IMR-90 (cell line): Measurements from ENCODE around the gene PDZD2. TPM values are rescaled to one million over a fixed set of nuclear protein-coding genes. Genes with fewer than 3 reads are reported as not detected.

ENCODE experiments used
- ATAC-seq: fragments of 200-7000 bp; cut with Tn5 transposase; 2 replicates; pipeline ENCODE4 v1.9.1; 2020; ENCODE audit warnings: low read depth, mild to moderate bottlenecking, moderate library complexity
- BruUV-seq: library from RNA; stranded (reverse); fragments of 400-500 nt; replicated peaks from 2 replicates; lab custom pipeline; 2021; lab: Mats Ljungman, UMichigan
- CTCF ChIA-PET: fragments of 300-600 bp; formaldehyde crosslinking; extraction: SDS; loops from one replicate; lab custom pipeline; 2021; ENCODE audit warnings: antibody characterized with exemption; lab: Yijun Ruan, JAX
- POLR2A ChIA-PET: fragments of 300-600 bp; sonication (Branson Sonifier 250); formaldehyde crosslinking; loops from one replicate; lab custom pipeline; 2022; ENCODE audit warnings: antibody characterized with exemption; ENCODE audit not compliant: unreplicated experiment; lab: Charles Lee
- DNase-seq: peaks from one replicate; pipeline ENCODE4 v3.0.0; 2013
- H2AFZ ChIP-seq: replicated peaks from 2 replicates; pipeline ENCODE3; 2013; ENCODE audit warnings: low read length, mild to moderate bottlenecking; ENCODE audit not compliant: poor library complexity
- H2AK5ac ChIP-seq: 2 replicates; pipeline ENCODE4 v1.6.1; 2013; ENCODE audit warnings: low read depth, low read length, inconsistent platforms
- H2AK9ac ChIP-seq: replicated peaks from 2 replicates; pipeline ENCODE3; 2013; ENCODE audit warnings: mild to moderate bottlenecking, low read depth, low read length, moderate library complexity; ENCODE audit not compliant: poor library complexity
- H2BK120ac ChIP-seq: 2 replicates; pipeline ENCODE4 v1.6.1; 2013; ENCODE audit warnings: low read depth, low read length, inconsistent platforms
- H2BK15ac ChIP-seq: 3 replicates; pipeline ENCODE4 v1.6.1; 2013; ENCODE audit warnings: low read depth, low read length, inconsistent platforms
- H2BK20ac ChIP-seq: 2 replicates; pipeline ENCODE4 v1.6.1; 2013; ENCODE audit warnings: low read depth, mild to moderate bottlenecking, inconsistent platforms, low read length, moderate library complexity
- H2BK5ac ChIP-seq: 2 replicates; pipeline ENCODE4 v1.6.1; 2013; ENCODE audit warnings: mild to moderate bottlenecking, low read depth, low read length, inconsistent platforms; ENCODE audit not compliant: poor library complexity, severe bottlenecking
- H3K14ac ChIP-seq: replicated peaks from 2 replicates; pipeline ENCODE4 v1.6.1; 2013; ENCODE audit warnings: low read depth, low read length, inconsistent platforms
- H3K18ac ChIP-seq: 2 replicates; pipeline ENCODE4 v1.6.1; 2013; ENCODE audit warnings: low read depth, low read length, control low read depth
- H3K23ac ChIP-seq: 2 replicates; pipeline ENCODE4 v1.6.1; 2013; ENCODE audit warnings: low read depth, low read length, inconsistent platforms
- H3K27ac ChIP-seq: 2 replicates; pipeline ENCODE4 v1.5.1; 2013; ENCODE audit warnings: mild to moderate bottlenecking, control low read depth, low read length; ENCODE audit not compliant: insufficient read depth
- H3K27me3 ChIP-seq: 2 replicates; pipeline ENCODE4 v1.6.1; 2013; ENCODE audit warnings: low read length; ENCODE audit not compliant: control insufficient read depth, insufficient read depth
- H3K36me3 ChIP-seq: 2 replicates; pipeline ENCODE4 v1.6.1; 2013; ENCODE audit warnings: low read length, mixed read lengths; ENCODE audit not compliant: control insufficient read depth, insufficient read depth
- H3K4ac ChIP-seq: 2 replicates; pipeline ENCODE4 v1.6.1; 2013; ENCODE audit warnings: low read depth, low read length, inconsistent platforms
- H3K4me1 ChIP-seq: 2 replicates; pipeline ENCODE4 v1.6.1; 2013; ENCODE audit warnings: low read length, mixed read lengths; ENCODE audit not compliant: control insufficient read depth, insufficient read depth
- H3K4me2 ChIP-seq: 2 replicates; pipeline ENCODE4 v1.6.1; 2013; ENCODE audit warnings: low read depth, mild to moderate bottlenecking, control low read depth, low read length, moderate library complexity
- H3K4me3 ChIP-seq: 2 replicates; pipeline ENCODE4 v1.5.1; 2013; ENCODE audit warnings: low read depth, mild to moderate bottlenecking, control low read depth, low read length, moderate library complexity; ENCODE audit not compliant: insufficient read depth
- H3K56ac ChIP-seq: 2 replicates; pipeline ENCODE4 v1.6.1; 2013; ENCODE audit warnings: low read length, inconsistent platforms; ENCODE audit not compliant: insufficient read depth; ENCODE audit errors: extremely low read depth
- H3K79me1 ChIP-seq, 2 experiments: 2 replicates each; pipeline ENCODE4 v1.6.1; 2013; ENCODE audit warnings: low read length in 2 of 2, inconsistent platforms in 1 of 2, low read depth in 1 of 2
- H3K9ac ChIP-seq: 2 replicates; pipeline ENCODE4 v1.6.1; 2013; ENCODE audit warnings: low read depth, low read length, control low read depth
- H3K9me1 ChIP-seq: 2 replicates; pipeline ENCODE4 v1.6.1; 2013; ENCODE audit warnings: low read length, inconsistent platforms; ENCODE audit not compliant: insufficient read depth
- H3K9me3 ChIP-seq: 2 replicates; pipeline ENCODE4 v1.6.1; 2013; ENCODE audit warnings: low read length; ENCODE audit not compliant: control insufficient read depth, insufficient read depth
- H4K20me1 ChIP-seq: 2 replicates; pipeline ENCODE4 v1.6.1; 2013; ENCODE audit warnings: low read length, inconsistent platforms; ENCODE audit not compliant: insufficient read depth
- H4K5ac ChIP-seq: 2 replicates; pipeline ENCODE4 v1.6.1; 2013; ENCODE audit warnings: mild to moderate bottlenecking, low read depth, low read length, control low read depth
- H4K8ac ChIP-seq, 2 experiments: 2 replicates each; pipeline ENCODE4 v1.6.1; 2013; ENCODE audit warnings: low read depth in 2 of 2, low read length in 2 of 2, control low read depth in 1 of 2, inconsistent platforms in 1 of 2
- H4K91ac ChIP-seq: 2 replicates; pipeline ENCODE4 v1.6.1; 2013; ENCODE audit warnings: low read depth, low read length, inconsistent platforms; ENCODE audit not compliant: insufficient read depth
- BHLHE40 ChIP-seq: fragments of 150-350 bp; IDR thresholded peaks from 2 replicates; pipeline ENCODE4 v1.6.1; 2016; ENCODE audit warnings: mild to moderate bottlenecking, low read depth, low read length
- CEBPB ChIP-seq: IDR thresholded peaks from 2 replicates; pipeline ENCODE4 v1.6.1; 2012; ENCODE audit warnings: low read depth, low read length, improper control_type of control experiment
- CHD1 ChIP-seq: IDR thresholded peaks from 2 replicates; pipeline ENCODE4 v1.6.1; 2012; ENCODE audit warnings: low read depth, low read length, improper control_type of control experiment
- ELK1 ChIP-seq: fragments of 150-350 bp; IDR thresholded peaks from 2 replicates; pipeline ENCODE4 v1.6.1; 2016; ENCODE audit warnings: low read depth, mild to moderate bottlenecking, low read length, moderate library complexity, borderline replicate concordance
- FOS ChIP-seq: fragments of 150-350 bp; IDR thresholded peaks from 2 replicates; pipeline ENCODE4 v1.6.1; 2016; ENCODE audit warnings: low read depth, low read length
- MAFK ChIP-seq: IDR thresholded peaks from 2 replicates; pipeline ENCODE4 v1.6.1; 2012; ENCODE audit warnings: low read depth, low read length, improper control_type of control experiment
- MAZ ChIP-seq: IDR thresholded peaks from 2 replicates; pipeline ENCODE4 v1.6.1; 2012; ENCODE audit warnings: low read depth, mild to moderate bottlenecking, low read length, improper control_type of control experiment, moderate library complexity, borderline replicate concordance
- MXI1 ChIP-seq: IDR thresholded peaks from 2 replicates; pipeline ENCODE4 v1.6.1; 2012; ENCODE audit warnings: low read depth, mild to moderate bottlenecking, low read length, moderate library complexity, borderline replicate concordance
- POLR2A ChIP-seq: IDR thresholded peaks from 2 replicates; pipeline ENCODE4 v1.6.1; 2012; ENCODE audit warnings: mild to moderate bottlenecking, low read depth, low read length
- RAD21 ChIP-seq: IDR thresholded peaks from 2 replicates; pipeline ENCODE4 v1.6.1; 2012; ENCODE audit warnings: low read length, improper control_type of control experiment
- RFX5 ChIP-seq: IDR thresholded peaks from 2 replicates; pipeline ENCODE4 v1.8.0; 2012; ENCODE audit warnings: low read depth, mild to moderate bottlenecking, low read length, moderate library complexity
- WGBS, 2 experiments: methylation state at CpG; one replicate each; pipeline versions ENCODE4 v1.1.5 to v1.1.7; 2013; ENCODE audit warnings: missing lambda C conversion rate in 2 of 2; ENCODE audit not compliant: insufficient read length in 1 of 2; ENCODE audit errors: extremely low coverage in 2 of 2; 5-methylcytosine and 5-hydroxymethylcytosine counted together
- dilution Hi-C: fragments of 300-500 bp; cut with HindIII; formaldehyde crosslinking; loops from one replicate; pipeline ENCODE4 v1.14.3; 2018; ENCODE audit warnings: low sequenced_read_pairs; ENCODE audit not compliant: unreplicated experiment
- in situ Hi-C: fragments of 300-500 bp; cut with MboI; formaldehyde crosslinking; loops from 3 replicates; pipeline ENCODE4 v1.14.3; 2019; ENCODE audit warnings: low sequenced_read_pairs, inconsistent platforms, mixed read lengths
- intact Hi-C: fragments of 100-400 bp; cut with micrococcal nuclease; formaldehyde crosslinking; loops from 2 replicates; pipeline ENCODE4 v1.10.0; 2022
- polyA plus RNA-seq, 3 experiments: library from polyadenylated mRNA; depleted of rRNA; stranded (reverse); fragments of >200 nt; gene quantifications; 2 replicates each; pipeline ENCODE4 v1.2.3, GENCODE V29; 2012; ENCODE audit warnings: low replicate concordance in 1 of 3
- total RNA-seq: library from RNA; depleted of rRNA; stranded (reverse); fragments of >200 nt; gene quantifications from 2 replicates; pipeline ENCODE4 v1.2.3, GENCODE V29; 2012
- TF ChIP-seq, protein P1 (sequence below): fragments of 150-350 bp; IDR thresholded peaks from 2 replicates; pipeline ENCODE4 v1.6.1; 2017; ENCODE audit warnings: mild to moderate bottlenecking, antibody characterized with exemption, low read length, low read depth
- TF ChIP-seq, protein P2 (sequence below): conservative IDR thresholded peaks from 2 replicates; pipeline ENCODE4 v1.5.1; 2012; ENCODE audit warnings: mild to moderate bottlenecking, low read depth, low read length, improper control_type of control experiment

PDZD2 gene
- total and polyA plus RNA-seq, 2 of the 4 experiments (the other 2 are of a cell fraction) = under 0.01 to 0.02 TPM

GRCh38 chr5:32030222-32030621, 391.3 kb downstream of the PDZD2 start:
- Histone ChIP-seq H2BK5ac (no peak overlapping the region), H3K4ac (no peak overlapping the region), H3K56ac (no peak overlapping the region), H4K5ac (no peak overlapping the region), H3K36me3 (no peaks in the 10 kb centered on the region), H3K79me1 (no peaks in the 10 kb centered on the region), H3K27ac (no peak overlapping the region), H4K20me1 (no peaks in the 10 kb centered on the region; the same call in 1 of the 2 replicates), H3K9me3 (no peaks in the 10 kb centered on the region), H3K14ac (0 out of 2 replicates have a peak overlapping the region, but pooled peaks have one; percentile 33), H3K9ac (no peak overlapping the region), H3K23ac (no peak overlapping the region), H4K8ac (no peak overlapping the region), H4K91ac (no peak overlapping the region), H3K27me3 (no peaks in the 10 kb centered on the region), H2BK15ac (no peak overlapping the region), H3K4me2 (no peak overlapping the region), H2BK20ac (no peak overlapping the region), H3K4me3 (no peak overlapping the region), H3K4me1 (peaks cover 2% of the 10 kb centered on the region), H2AFZ (no peak overlapping the region), H3K18ac (no peak overlapping the region), H2AK9ac (no peak overlapping the region), H2AK5ac (no peak overlapping the region), H3K9me1 (no peaks in the 10 kb centered on the region), H2BK120ac (no peak overlapping the region)
- dilution Hi-C loops (no loop called here), in situ Hi-C loops (no loop called here), intact Hi-C loops (no loop called here)
- ChIA-PET POLR2A (no interaction called here), CTCF (interaction anchor here (1.3 kb wide), 1 partner anchor 200 kb away, joined by 6 read pairs; no protein-coding TSS in a partner anchor)
- WGBS, 2 experiments = no CpG with 5 or more reads among the region's 3 CpGs
- TF ChIP-seq CHD1 = no peak
- no peak for TF ChIP-seq BHLHE40
- no peak for TF ChIP-seq RAD21
- TF ChIP-seq MAFK = no peak
- no peak for TF ChIP-seq RFX5
- TF ChIP-seq MAZ = no peak
- TF ChIP-seq POLR2A = no peak
- no peak for TF ChIP-seq FOS
- TF ChIP-seq CEBPB = no peak
- no peak for TF ChIP-seq ELK1
- TF ChIP-seq, protein P1, sequence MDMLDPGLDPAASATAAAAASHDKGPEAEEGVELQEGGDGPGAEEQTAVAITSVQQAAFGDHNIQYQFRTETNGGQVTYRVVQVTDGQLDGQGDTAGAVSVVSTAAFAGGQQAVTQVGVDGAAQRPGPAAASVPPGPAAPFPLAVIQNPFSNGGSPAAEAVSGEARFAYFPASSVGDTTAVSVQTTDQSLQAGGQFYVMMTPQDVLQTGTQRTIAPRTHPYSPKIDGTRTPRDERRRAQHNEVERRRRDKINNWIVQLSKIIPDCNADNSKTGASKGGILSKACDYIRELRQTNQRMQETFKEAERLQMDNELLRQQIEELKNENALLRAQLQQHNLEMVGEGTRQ = no peak
- TF ChIP-seq MXI1 = no peak
- TF ChIP-seq, protein P2, sequence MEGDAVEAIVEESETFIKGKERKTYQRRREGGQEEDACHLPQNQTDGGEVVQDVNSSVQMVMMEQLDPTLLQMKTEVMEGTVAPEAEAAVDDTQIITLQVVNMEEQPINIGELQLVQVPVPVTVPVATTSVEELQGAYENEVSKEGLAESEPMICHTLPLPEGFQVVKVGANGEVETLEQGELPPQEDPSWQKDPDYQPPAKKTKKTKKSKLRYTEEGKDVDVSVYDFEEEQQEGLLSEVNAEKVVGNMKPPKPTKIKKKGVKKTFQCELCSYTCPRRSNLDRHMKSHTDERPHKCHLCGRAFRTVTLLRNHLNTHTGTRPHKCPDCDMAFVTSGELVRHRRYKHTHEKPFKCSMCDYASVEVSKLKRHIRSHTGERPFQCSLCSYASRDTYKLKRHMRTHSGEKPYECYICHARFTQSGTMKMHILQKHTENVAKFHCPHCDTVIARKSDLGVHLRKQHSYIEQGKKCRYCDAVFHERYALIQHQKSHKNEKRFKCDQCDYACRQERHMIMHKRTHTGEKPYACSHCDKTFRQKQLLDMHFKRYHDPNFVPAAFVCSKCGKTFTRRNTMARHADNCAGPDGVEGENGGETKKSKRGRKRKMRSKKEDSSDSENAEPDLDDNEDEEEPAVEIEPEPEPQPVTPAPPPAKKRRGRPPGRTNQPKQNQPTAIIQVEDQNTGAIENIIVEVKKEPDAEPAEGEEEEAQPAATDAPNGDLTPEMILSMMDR = no peak
- no TSS peak for BruUV-seq
- no peak for DNase-seq
- no peak for ATAC-seq
